ENCODE measurements around the gene LUZP4.

GRCh38 chrX:115311601-115312001, 22.1 kb downstream of the LUZP4 start:
- TF ChIP-seq CTCF (conservative IDR thresholded peaks at IDR 0.05; ENCODE audit: low read depth in 2 of 2) = peak in 1 of 2 experiments; percentile 54; a peak in 2 of 4 replicates
- no peak for TF ChIP-seq POLR2AphosphoS5 (IDR thresholded peaks at IDR 0.05; ENCODE audit: low read depth)
- TF ChIP-seq ZNF462 (CRISPR knock-in tag; IDR thresholded peaks at IDR 0.05) = no peak
- no peak for TF ChIP-seq JUNB (IDR thresholded peaks at IDR 0.05; ENCODE audit: unreplicated experiment)
- TF ChIP-seq CREB1 (CRISPR knock-in tag; IDR thresholded peaks at IDR 0.05; ENCODE audit: low read depth) = no peak
- TF ChIP-seq REST (IDR thresholded peaks at IDR 0.05; ENCODE audit: unreplicated experiment) = no peak
- no peak for TF ChIP-seq EZH2 (IDR thresholded peaks at IDR 0.05; ENCODE audit: low read depth, unreplicated experiment)
- TF ChIP-seq ZNF331 (CRISPR knock-in tag; IDR thresholded peaks at IDR 0.05; ENCODE audit: low read depth) = no peak
